GM12873 (cell line): ENCODE data around the gene LCN1.

Experiments
- TF ChIP-seq, protein P1 (sequence below): IDR thresholded peaks from 2 replicates; pipeline ENCODE4 v1.5.1; 2012; ENCODE audit warnings: low read depth, mild to moderate bottlenecking, moderate library complexity, low read length, control low read depth; ENCODE audit not compliant: insufficient read depth; ENCODE audit errors: missing control alignments

Gene LCN1

DNA sequence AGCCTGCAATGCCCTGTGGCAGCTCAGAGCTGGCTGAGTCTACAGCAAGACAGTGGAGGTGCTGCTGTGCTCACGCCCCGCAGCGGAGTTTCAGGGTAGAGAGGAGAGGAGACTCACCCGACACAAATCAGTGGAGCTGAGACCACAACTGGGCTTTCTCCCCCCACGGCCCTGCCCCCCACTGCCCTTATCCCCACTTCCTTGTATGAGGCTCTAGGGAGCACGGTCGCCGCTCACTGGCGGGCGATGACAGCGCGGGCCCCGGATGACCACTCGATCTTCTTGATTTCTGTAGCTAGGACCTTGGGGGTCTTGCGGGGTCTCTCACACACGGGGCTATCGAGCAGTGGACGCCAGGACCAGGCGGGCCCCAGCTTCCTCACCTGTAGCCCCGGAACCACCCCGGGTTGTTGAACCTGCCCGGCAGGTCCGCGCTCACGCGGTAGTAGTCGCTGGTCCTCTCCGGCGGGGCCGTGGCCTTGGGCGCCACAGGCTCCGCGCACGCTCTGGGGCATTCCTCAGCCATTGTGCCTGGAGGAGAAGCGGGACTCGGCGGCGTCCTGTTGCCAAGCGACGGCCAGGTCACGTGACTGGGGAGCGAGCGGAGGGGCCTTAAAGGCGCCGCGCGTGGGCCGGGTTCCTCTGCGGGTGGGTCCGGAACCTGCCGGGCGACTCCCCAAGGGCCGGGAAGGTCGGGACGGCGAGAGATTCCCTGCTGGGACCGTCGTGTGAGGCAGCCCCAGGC lies 21.7 kb upstream of the LCN1 start:
- TF ChIP-seq, protein P1, sequence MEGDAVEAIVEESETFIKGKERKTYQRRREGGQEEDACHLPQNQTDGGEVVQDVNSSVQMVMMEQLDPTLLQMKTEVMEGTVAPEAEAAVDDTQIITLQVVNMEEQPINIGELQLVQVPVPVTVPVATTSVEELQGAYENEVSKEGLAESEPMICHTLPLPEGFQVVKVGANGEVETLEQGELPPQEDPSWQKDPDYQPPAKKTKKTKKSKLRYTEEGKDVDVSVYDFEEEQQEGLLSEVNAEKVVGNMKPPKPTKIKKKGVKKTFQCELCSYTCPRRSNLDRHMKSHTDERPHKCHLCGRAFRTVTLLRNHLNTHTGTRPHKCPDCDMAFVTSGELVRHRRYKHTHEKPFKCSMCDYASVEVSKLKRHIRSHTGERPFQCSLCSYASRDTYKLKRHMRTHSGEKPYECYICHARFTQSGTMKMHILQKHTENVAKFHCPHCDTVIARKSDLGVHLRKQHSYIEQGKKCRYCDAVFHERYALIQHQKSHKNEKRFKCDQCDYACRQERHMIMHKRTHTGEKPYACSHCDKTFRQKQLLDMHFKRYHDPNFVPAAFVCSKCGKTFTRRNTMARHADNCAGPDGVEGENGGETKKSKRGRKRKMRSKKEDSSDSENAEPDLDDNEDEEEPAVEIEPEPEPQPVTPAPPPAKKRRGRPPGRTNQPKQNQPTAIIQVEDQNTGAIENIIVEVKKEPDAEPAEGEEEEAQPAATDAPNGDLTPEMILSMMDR = peak; percentile 1

DNA sequence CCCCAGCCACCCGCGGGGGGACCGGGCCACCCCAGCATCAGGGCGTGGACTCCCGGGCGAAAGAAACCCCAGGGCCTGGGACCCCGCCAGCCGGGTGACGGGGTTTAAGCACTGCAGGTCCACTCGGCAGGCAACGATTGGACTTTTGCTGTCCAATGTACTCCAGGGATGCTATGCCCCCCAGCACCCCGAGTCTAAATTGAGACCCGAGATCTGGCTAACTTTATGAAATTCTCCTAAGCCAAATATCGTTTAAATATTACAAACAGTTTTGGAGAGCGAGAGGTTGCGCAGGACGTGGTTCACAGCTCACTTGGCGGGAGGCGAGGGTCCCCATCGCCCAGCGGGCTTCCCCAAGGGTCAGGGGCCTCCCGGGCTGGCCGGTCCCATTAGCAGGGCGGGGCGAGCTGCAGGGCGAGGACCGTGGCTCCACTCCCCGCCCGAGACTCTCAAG lies 21.1 kb upstream of the LCN1 start:
- TF ChIP-seq, protein P1 = no peak

DNA sequence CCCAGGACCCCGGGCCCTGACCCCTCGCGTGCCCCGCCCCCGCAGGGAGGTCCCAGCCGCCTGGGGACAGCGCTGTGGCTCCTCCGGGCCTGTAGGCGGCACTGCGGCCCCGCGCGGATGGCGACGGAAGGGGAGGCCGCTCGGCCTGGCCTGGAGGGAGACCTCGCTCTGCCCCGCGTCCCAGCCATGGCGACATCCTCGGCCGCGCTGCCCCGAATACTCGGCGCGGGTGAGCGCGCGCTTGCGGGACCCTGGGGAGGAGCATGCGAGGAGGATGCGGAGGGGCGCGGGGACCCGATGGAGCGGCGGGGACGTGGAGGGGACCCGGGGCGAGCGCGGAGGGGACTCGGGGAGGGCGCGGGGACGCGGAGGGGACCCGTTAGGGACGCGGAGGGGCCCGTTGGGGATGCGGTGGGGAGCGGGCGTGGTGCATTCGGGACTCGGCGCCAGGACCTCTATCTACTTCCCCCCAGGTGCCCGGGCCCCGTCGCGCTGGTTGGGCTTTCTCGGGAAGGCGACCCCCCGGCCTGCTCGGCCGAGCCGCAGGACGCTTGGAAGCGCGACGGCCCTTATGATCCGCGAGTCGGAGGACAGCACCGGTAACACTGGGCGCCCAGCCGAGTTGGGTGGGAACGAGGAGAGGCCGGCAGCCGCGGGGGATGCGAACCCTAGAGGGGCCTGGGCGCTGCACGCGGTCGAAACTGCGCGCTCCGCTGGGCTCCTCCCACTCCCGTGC lies 20.5 kb upstream of the LCN1 start, which contains the start of gene MRPS2:
TSS of gene MRPS2 (plus strand) at position 158 of the 736 bp plus-strand sequence. CDS start at position 187, 29 bp downstream.
- TF ChIP-seq, protein P1 = peak; percentile 89

DNA sequence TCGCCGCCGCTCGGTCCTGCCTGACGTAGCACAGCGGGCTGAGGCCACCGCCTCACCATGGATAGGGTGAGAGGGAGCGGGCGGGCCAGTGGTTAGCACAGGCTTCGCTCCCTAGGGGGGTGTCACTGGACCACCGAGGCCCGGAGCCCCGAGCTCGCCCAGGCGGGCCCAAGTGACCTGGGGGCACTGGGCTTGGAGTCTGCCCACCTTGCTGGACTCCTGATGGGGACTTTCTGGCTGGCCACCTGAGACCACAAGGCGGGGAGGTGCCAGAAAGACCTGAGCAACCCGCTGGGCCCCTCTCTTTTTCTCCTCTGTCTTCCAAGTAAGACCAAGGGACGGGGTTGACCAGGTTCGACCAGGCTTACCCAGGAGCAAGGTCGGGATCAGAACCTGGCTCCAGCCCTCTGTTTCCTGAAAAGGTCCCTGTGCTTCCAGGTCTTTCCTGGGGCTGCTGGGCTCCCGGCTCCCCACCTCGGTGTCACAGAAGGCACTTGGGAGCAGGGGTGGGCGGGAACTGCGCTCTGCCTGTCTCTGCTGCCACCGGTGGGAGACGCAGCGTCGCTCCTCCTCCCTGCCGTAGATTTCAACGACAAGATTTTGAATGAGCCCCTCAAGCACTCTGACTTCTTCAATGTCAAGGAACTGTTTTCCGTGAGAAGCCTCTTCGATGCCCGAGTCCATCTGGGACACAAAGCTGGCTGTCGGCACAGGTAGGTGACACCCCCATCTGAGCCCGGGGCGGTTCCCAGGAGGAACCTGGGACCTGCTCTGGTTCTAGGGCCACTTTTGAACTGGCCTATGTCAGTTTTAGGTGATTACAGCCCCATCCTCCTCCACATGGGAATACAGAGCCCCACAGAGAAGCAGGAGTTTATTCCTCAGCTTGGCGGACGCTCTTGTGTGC lies 19.7 kb upstream of the LCN1 start:
- TF ChIP-seq, protein P1 = no peak

DNA sequence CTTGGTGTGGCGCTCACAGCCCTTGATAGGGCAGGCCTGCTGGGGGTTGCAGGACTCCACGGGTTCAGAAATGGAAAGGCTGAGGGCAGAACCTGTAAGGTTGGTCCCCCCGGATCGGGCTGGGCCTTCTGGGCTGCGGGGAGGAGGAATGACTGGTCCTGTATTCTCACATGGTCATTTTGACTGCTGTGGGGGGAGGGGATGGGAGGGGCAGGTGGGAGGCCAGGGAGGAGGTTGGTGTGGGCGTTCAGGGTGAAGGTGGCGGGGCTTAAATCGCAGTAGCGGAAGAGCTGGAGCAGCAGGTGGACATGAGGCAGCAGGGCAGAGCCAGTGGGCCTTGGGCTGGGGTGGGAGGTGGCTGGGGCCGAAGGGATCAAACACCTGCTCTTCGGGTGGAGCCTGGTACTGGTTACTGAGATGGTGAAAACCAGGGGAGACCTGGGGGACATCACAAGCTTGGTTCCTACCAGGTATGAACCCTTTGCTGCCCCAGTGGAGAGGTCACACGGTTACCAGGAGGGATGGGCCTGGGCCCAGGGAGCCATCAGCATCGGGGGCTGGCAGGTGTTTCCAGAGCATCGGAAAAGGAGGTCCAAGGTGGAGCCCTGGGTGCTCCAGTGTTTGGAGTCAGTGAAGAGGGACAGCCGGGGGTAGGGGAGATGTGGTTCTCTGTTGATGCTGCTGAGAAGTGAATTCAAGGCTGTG lies 18.9 kb upstream of the LCN1 start:
- TF ChIP-seq, protein P1 = no peak

DNA sequence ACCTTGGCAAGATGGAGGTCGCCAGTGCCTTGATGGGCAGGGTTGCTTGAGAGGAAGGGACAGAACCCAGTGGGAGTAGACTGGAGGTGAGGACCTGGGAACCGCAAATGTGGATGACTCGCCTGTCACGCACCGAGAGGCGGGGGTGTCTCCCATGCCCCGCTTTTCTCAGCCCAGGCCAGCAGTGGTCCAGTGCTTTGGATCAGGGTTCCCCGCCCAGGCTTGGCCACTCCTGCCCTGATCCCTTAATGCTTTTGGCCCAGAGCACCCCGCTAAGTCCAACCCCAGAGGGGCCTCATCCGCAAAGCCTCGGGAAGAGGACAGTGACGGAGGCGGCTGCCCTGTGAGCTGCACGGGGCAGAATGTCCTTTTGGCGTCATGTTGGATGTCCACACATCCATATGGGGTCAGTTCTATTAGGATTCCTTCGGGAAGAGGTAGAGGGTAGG lies 18.3 kb upstream of the LCN1 start:
- TF ChIP-seq, protein P1 = no peak
